GM08714 (cell line): ENCODE results near the gene ETAA1.

Experiments
- H3K4me3 ChIP-seq: fragments of 200-500 bp; sonication (Bioruptor generic); 2 replicates; pipeline ENCODE4 v1.5.1; 2014; ENCODE audit warnings: mild to moderate bottlenecking, low read length, inconsistent platforms
- ZNF274 ChIP-seq: IDR thresholded peaks from 2 replicates; pipeline ENCODE4 v1.6.1; 2012; ENCODE audit warnings: mild to moderate bottlenecking, low read depth, low read length

The ETAA1 gene

DNA sequence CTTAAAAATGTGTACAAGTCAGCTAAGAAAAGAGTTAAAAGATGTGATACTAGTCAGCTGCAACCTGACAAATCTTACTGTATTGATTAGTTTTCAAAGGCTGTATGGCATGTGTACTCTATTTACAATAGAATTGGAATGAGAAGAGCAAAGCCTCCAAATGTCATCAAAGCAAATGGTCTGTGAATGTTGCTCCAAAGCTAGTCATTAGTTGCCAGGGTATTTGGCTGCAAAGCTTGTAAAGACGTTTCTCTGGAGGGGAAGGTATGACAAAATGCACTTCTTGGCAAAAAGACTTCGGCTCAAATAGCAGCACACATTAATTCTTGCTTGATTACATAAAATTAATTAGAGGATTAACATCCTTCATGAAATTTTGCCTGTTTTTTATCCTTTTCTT is 59.3 kb downstream of the ETAA1 start:
- TF ChIP-seq ZNF274: no peak
- no peak overlapping the region for H3K4me3 ChIP-seq

DNA sequence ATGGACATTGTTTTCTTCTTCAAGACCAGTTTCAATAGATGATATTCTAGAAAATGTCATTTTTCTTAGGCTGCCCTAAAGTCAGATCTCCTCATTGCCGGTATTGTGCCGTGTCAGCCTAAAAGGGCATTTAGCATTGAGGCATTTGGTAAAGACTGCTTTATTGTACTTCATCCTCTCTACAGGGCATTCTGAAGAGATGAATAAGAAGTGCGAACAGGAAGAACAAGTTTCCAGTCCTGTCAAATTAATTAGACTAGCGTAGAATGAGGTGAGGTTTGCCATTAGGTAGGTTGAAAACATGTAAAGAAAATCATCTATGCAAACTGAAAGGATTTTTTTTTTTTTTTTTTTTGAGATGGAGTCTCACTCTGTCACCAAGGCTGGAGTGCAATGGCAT is 60.6 kb downstream of the ETAA1 start:
- no peak for TF ChIP-seq ZNF274
- no peak overlapping the region for H3K4me3 ChIP-seq

DNA sequence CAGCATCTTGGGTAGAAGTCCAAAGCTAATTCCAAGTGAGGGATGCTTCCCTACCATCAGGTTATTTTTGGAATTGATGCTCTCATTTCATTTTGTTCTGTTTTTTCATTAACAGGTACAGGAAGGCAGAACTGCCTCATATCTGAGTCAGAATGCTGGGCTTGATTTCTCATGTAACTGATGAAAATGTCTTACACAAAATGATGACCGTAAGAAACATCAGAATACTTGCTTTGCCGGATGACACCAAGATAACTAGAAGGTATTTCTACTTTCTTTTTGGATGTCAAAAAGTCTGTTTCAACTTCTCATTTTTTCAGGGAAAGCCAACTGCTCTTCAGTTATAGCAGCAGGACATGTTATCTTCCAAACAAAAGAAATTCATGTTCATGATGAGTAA is 62.6 kb downstream of the ETAA1 start:
- H3K4me3 ChIP-seq: no peak overlapping the region
- no peak for TF ChIP-seq ZNF274
